ENCODE data around the gene TARM1.

DNA sequence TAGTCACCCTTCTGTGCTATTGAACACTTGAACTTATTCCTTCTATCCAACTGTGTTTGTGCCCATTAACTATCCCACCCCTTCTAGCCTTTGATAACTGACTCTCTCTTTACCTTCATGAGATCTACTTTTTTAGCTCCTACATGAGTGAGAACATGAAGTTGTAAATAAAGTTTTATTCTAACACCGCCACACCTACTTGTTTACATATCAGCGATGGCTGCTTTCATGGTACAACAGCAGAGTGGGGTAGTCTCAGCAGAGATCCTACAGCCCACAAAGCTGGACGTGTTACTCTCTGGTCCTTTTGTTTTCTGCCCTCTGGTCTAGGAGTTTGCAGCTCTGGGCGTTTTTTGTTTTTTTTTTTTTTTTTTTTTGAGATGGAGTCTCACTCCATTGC is 41.2 kb downstream of the TARM1 start:
- no peak for TF ChIP-seq CTCF (IDR thresholded peaks at IDR 0.05; ENCODE audit: low read depth, low read length)
- TF ChIP-seq MAX (IDR thresholded peaks at IDR 0.05; ENCODE audit: low read depth, low read length): no peak
- no peak for TF ChIP-seq POLR2A (IDR thresholded peaks at IDR 0.05; ENCODE audit: extremely low read depth, insufficient read length)
- no peak for TF ChIP-seq MYC (IDR thresholded peaks at IDR 0.05; ENCODE audit: low read depth, low read length)

Data from NB4 (cell line).